K562 (cell line): Measurements from ENCODE around the gene RAB25. TPM values are rescaled to one million over a fixed set of nuclear protein-coding genes. Genes with fewer than 3 reads are reported as not detected.

Experiments
- ATF7 ChIP-seq: fragments of 450-650 bp; IDR thresholded peaks from 2 replicates; pipeline ENCODE4 v1.7.1; 2014; ENCODE audit warnings: mild to moderate bottlenecking, moderate library complexity
- BMI1 ChIP-seq: fragments of 150-350 bp; IDR thresholded peaks from 2 replicates; pipeline ENCODE4 v1.6.1; 2014; ENCODE audit warnings: low read length
- CREB1 ChIP-seq, 2 experiments: sonication (generic) in 1 of 2; formaldehyde crosslinking in 1 of 2; IDR thresholded peaks; 2 replicates each; pipeline versions ENCODE4 v1.6.1 to v1.8.0; 2012 to 2022; ENCODE audit warnings: inconsistent platforms in 1 of 2, mild to moderate bottlenecking in 1 of 2, missing genetic modification reagents in 1 of 2, moderate library complexity in 1 of 2
- GABPB1 ChIP-seq: sonication (generic); formaldehyde crosslinking; IDR thresholded peaks from 2 replicates; pipeline ENCODE4 v1.8.0; 2022; ENCODE audit warnings: mild to moderate bottlenecking, missing genetic modification reagents
- HNRNPUL1 ChIP-seq: fragments of 200-400 bp; formaldehyde crosslinking; IDR thresholded peaks from 2 replicates; pipeline ENCODE4 v1.6.1; 2017; ENCODE audit warnings: low read length
- MCM7 ChIP-seq, 2 experiments: fragments of 450-650 bp; IDR thresholded peaks; 2 replicates each; pipeline ENCODE4 v1.6.1; 2016 to 2018
- MTA3 ChIP-seq: fragments of 450-650 bp; formaldehyde crosslinking; IDR thresholded peaks from 2 replicates; pipeline ENCODE4 v1.6.1; 2017; ENCODE audit warnings: mild to moderate bottlenecking, borderline replicate concordance
- RBM22 ChIP-seq: fragments of 200-400 bp; formaldehyde crosslinking; IDR thresholded peaks from 2 replicates; pipeline ENCODE4 v1.6.1; 2018; ENCODE audit warnings: low read length, low read depth; ENCODE audit not compliant: poor library complexity, severe bottlenecking
- RFX1 ChIP-seq: fragments of 450-650 bp; IDR thresholded peaks from 2 replicates; pipeline ENCODE4 v1.6.1; 2016; ENCODE audit warnings: mild to moderate bottlenecking, moderate library complexity
- SMAD4 ChIP-seq: fragments of 250-450 bp; sonication (Bioruptor Pico); conservative IDR thresholded peaks from 2 replicates; pipeline ENCODE4 v1.8.0; 2021; ENCODE audit warnings: inconsistent platforms, mild to moderate bottlenecking, moderate library complexity
- STAT5B ChIP-seq: fragments of 250-450 bp; sonication (Bioruptor Pico); IDR thresholded peaks from 2 replicates; pipeline ENCODE4 v1.8.0; 2021; ENCODE audit warnings: mild to moderate bottlenecking, inconsistent platforms
- U2AF1 ChIP-seq: fragments of 200-400 bp; formaldehyde crosslinking; optimal IDR thresholded peaks from 2 replicates; pipeline ENCODE3; 2017; ENCODE audit warnings: mild to moderate bottlenecking, low read depth, low read length, moderate library complexity
- ZNF3 ChIP-seq: fragments of 250-450 bp; sonication (Bioruptor Pico); IDR thresholded peaks from 2 replicates; pipeline ENCODE4 v1.5.0; 2021; ENCODE audit warnings: mild to moderate bottlenecking, moderate library complexity
- ZZZ3 ChIP-seq: fragments of 450-650 bp; IDR thresholded peaks from 2 replicates; pipeline ENCODE4 v1.6.1; 2016; ENCODE audit warnings: antibody characterized with exemption, mild to moderate bottlenecking, moderate library complexity
- polyA plus RNA-seq, 8 experiments: library from polyadenylated mRNA; depleted of rRNA in 4 of 8; stranded (reverse) in 5 of 8; unstranded in 3 of 8; fragments of >200 nt; fragmentation: Nextera tagmentation in 2 of 8; fragmentation: Illumina TruSeq in 1 of 8; extraction: Ambion mirVana in 2 of 8; extraction: Trizol in 1 of 8; gene quantifications; 2 replicates each; pipeline versions ENCODE4 v1.2.1 to v1.2.3, GENCODE V29; 2011 to 2014; ENCODE audit warnings: inconsistent platforms in 1 of 8, missing spikeins in 1 of 8
- total RNA-seq, 7 experiments: library from RNA; depleted of rRNA in 6 of 7; stranded (reverse); fragments of >200 nt in 6 of 7; fragmentation: Illumina TruSeq in 2 of 7; extraction: Trizol in 2 of 7; gene quantifications; 2 replicates each; pipeline versions ENCODE4 v1.2.1 to v1.2.3, GENCODE V29; 2011 to 2021; ENCODE audit warnings: low replicate concordance in 1 of 7
- TF ChIP-seq, protein P1 (sequence below), 2 experiments: fragments of 450-650 bp; conservative IDR thresholded peaks; 2 replicates each; pipeline ENCODE4 v1.6.1; 2017; ENCODE audit warnings: mild to moderate bottlenecking in 2 of 2, moderate library complexity in 2 of 2
- TF ChIP-seq, protein P2 (sequence below): sonication (generic); formaldehyde crosslinking; IDR thresholded peaks from 2 replicates; pipeline ENCODE4 v1.8.0; 2022; ENCODE audit warnings: mild to moderate bottlenecking, missing genetic modification reagents, borderline replicate concordance
- TF ChIP-seq, protein P3 (sequence below): fragments of 450-650 bp; IDR thresholded peaks from 2 replicates; pipeline ENCODE4 v1.6.1; 2016
- TF ChIP-seq, protein P4 (sequence below): IDR thresholded peaks from 2 replicates; pipeline ENCODE4 v1.6.1; 2011; ENCODE audit not compliant: insufficient read length; ENCODE audit errors: extremely low read depth
- TF ChIP-seq, protein P5 (sequence below): fragments of 450-650 bp; IDR thresholded peaks from 2 replicates; pipeline ENCODE4 v1.6.1; 2016; ENCODE audit warnings: missing biosample characterization, missing genetic modification characterization
- TF ChIP-seq, protein P6 (sequence below): fragments of 450-650 bp; formaldehyde crosslinking; IDR thresholded peaks from 2 replicates; pipeline ENCODE4 v1.4.0; 2020; ENCODE audit warnings: mild to moderate bottlenecking, moderate library complexity

Gene RAB25
- total and polyA plus RNA-seq, 9 of the 15 experiments (the other 6 are each of a cell fraction or from before 2014, with no cell fraction given), result 0.10 to 0.27 (median 0.13) TPM; not detected in 6

DNA sequence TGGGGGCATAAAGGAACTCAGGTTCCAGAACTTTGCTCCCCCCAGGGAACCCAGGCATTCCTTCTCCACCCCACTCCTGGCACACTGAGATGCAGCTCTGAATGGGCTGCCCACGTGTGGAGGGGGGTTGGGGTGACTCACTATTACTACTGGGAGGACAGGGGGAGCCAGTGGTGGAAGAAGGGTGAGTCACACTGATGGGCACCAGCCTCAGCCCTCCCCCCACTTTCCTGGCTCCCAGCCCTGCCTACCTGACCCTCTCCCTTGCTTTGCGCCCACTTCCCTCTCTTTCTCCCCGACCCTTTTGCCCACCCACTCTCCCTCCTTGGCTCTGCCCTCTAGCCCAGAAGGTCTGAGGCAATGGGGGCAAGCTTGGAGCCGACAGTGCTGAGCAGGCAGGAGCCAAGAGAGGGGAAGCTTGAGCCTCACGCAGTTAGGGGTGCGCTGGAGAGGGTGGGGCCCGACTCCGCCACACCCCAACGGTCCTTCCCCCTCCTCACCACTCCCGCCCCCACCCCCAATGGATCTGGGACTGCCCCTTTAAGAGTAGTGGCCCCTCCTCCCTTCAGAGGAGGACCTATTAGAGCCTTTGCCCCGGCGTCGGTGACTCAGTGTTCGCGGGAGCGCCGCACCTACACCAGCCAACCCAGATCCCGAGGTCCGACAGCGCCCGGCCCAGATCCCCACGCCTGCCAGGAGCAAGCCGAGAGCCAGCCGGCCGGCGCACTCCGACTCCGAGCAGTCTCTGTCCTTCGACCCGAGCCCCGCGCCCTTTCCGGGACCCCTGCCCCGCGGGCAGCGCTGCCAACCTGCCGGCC, 53.4 kb downstream of the RAB25 start, which contains the start of gene LMNA (continued):
- TF ChIP-seq, protein P1, sequence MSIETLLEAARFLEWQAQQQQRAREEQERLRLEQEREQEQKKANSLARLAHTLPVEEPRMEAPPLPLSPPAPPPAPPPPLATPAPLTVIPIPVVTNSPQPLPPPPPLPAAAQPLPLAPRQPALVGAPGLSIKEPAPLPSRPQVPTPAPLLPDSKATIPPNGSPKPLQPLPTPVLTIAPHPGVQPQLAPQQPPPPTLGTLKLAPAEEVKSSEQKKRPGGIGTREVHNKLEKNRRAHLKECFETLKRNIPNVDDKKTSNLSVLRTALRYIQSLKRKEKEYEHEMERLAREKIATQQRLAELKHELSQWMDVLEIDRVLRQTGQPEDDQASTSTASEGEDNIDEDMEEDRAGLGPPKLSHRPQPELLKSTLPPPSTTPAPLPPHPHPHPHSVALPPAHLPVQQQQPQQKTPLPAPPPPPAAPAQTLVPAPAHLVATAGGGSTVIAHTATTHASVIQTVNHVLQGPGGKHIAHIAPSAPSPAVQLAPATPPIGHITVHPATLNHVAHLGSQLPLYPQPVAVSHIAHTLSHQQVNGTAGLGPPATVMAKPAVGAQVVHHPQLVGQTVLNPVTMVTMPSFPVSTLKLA (conservative IDR thresholded peaks at IDR 0.05), result peak; percentile 61 to 78; a peak in 3 of 4 replicates
- TF ChIP-seq MCM7 (IDR thresholded peaks at IDR 0.05) (no peak), HNRNPUL1 (no peak), GABPB1 (CRISPR knock-in tag) (0 out of 2 replicates have a peak, but pooled peaks have one; percentile 1), RFX1 (no peak), ATF7 (peak; percentile 55; the same call in 1 of the 2 replicates), SMAD4 (CRISPR knock-in tag) (0 out of 2 replicates have a peak, but pooled peaks have one; percentile 11), ZNF3 (CRISPR knock-in tag) (no peak), CREB1 (IDR thresholded peaks at IDR 0.05) (peak; percentile 46; the same call in 1 of the 2 replicates), CREB1 (CRISPR knock-in tag; IDR thresholded peaks at IDR 0.05) (no peak; the same call in 1 of the 2 replicates), MTA3 (peak; percentile 81), BMI1 (no peak), STAT5B (no peak), ZZZ3 (no peak), U2AF1 (peak; percentile 80), RBM22 (peak; percentile 21)
- TF ChIP-seq, protein P2, sequence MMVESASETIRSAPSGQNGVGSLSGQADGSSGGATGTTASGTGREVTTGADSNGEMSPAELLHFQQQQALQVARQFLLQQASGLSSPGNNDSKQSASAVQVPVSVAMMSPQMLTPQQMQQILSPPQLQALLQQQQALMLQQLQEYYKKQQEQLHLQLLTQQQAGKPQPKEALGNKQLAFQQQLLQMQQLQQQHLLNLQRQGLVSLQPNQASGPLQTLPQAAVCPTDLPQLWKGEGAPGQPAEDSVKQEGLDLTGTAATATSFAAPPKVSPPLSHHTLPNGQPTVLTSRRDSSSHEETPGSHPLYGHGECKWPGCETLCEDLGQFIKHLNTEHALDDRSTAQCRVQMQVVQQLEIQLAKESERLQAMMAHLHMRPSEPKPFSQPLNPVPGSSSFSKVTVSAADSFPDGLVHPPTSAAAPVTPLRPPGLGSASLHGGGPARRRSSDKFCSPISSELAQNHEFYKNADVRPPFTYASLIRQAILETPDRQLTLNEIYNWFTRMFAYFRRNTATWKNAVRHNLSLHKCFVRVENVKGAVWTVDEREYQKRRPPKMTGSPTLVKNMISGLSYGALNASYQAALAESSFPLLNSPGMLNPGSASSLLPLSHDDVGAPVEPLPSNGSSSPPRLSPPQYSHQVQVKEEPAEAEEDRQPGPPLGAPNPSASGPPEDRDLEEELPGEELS (CRISPR knock-in tag), result no peak
- TF ChIP-seq, protein P3, sequence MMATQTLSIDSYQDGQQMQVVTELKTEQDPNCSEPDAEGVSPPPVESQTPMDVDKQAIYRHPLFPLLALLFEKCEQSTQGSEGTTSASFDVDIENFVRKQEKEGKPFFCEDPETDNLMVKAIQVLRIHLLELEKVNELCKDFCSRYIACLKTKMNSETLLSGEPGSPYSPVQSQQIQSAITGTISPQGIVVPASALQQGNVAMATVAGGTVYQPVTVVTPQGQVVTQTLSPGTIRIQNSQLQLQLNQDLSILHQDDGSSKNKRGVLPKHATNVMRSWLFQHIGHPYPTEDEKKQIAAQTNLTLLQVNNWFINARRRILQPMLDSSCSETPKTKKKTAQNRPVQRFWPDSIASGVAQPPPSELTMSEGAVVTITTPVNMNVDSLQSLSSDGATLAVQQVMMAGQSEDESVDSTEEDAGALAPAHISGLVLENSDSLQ, result peak; percentile 73
- TF ChIP-seq, protein P4, sequence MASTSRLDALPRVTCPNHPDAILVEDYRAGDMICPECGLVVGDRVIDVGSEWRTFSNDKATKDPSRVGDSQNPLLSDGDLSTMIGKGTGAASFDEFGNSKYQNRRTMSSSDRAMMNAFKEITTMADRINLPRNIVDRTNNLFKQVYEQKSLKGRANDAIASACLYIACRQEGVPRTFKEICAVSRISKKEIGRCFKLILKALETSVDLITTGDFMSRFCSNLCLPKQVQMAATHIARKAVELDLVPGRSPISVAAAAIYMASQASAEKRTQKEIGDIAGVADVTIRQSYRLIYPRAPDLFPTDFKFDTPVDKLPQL, result no peak
- TF ChIP-seq, protein P5, sequence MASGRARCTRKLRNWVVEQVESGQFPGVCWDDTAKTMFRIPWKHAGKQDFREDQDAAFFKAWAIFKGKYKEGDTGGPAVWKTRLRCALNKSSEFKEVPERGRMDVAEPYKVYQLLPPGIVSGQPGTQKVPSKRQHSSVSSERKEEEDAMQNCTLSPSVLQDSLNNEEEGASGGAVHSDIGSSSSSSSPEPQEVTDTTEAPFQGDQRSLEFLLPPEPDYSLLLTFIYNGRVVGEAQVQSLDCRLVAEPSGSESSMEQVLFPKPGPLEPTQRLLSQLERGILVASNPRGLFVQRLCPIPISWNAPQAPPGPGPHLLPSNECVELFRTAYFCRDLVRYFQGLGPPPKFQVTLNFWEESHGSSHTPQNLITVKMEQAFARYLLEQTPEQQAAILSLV (tag), result no peak
- TF ChIP-seq, protein P6, sequence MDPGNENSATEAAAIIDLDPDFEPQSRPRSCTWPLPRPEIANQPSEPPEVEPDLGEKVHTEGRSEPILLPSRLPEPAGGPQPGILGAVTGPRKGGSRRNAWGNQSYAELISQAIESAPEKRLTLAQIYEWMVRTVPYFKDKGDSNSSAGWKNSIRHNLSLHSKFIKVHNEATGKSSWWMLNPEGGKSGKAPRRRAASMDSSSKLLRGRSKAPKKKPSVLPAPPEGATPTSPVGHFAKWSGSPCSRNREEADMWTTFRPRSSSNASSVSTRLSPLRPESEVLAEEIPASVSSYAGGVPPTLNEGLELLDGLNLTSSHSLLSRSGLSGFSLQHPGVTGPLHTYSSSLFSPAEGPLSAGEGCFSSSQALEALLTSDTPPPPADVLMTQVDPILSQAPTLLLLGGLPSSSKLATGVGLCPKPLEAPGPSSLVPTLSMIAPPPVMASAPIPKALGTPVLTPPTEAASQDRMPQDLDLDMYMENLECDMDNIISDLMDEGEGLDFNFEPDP, result no peak
